Peyer's patch (tissue), 4 donors: ENCODE measurements around the gene ABL1. TPM values are rescaled to one million over a fixed set of nuclear protein-coding genes. Genes with fewer than 3 reads are reported as not detected.

ENCODE experiments used
- DNase-seq, 3 donors: peaks; one replicate each; pipeline ENCODE4 v3.0.0-alpha.2; 2017 to 2019
- H3K27ac ChIP-seq, 4 donors: fragments of 200-600 bp; sonication (generic); one replicate each; pipeline ENCODE4 v1.5.1; 2016 to 2019
- H3K27me3 ChIP-seq, 2 donors: fragments of 200-600 bp; sonication (generic); one replicate each; pipeline ENCODE4 v1.5.1; 2019
- H3K36me3 ChIP-seq, 3 donors: fragments of 200-600 bp; sonication (generic); one replicate each; pipeline ENCODE4 v1.5.1; 2016 to 2019
- H3K4me1 ChIP-seq, 4 donors: fragments of 200-600 bp; sonication (generic); one replicate each; pipeline ENCODE4 v1.5.1; 2016 to 2019
- H3K4me3 ChIP-seq, 4 donors: fragments of 200-600 bp; sonication (generic); 1 replicate in 3 of 4; 2 replicates in 1 of 4; pipeline ENCODE4 v1.5.1; 2016 to 2019; ENCODE audit warnings: mild to moderate bottlenecking in 1 of 4
- H3K9me3 ChIP-seq, 4 donors: fragments of 200-600 bp; sonication (generic); one replicate each; pipeline ENCODE4 v1.5.1; 2016 to 2019; ENCODE audit warnings: mild to moderate bottlenecking in 1 of 4
- CTCF ChIP-seq, 6 experiments: fragments of 450-650 bp in 4 of 6; fragments of 200-600 bp in 2 of 6; sonication (generic) in 1 of 6; IDR thresholded peaks; one replicate each; pipeline ENCODE4 v1.5.1; 2017 to 2019; ENCODE audit warnings: antibody characterized with exemption in 6 of 6, mild to moderate bottlenecking in 3 of 6, moderate library complexity in 1 of 6
- POLR2A ChIP-seq, 2 donors: fragments of 450-650 bp; IDR thresholded peaks; one replicate each; pipeline ENCODE4 v1.5.1; 2017; ENCODE audit warnings: antibody characterized with exemption in 2 of 2, mild to moderate bottlenecking in 2 of 2, moderate library complexity in 2 of 2
- total RNA-seq, 4 donors: library from RNA; depleted of rRNA; stranded (reverse); fragments of >200 nt; gene quantifications; one replicate each; pipeline ENCODE4 v1.1.0, GENCODE V29; 2016

The ABL1 gene
- total RNA-seq, 4 donors from 2014 or later: 43.6 to 85.8 (median 67.4) TPM

GRCh38 chr9:130927338-130927737 lies 92.3 kb downstream of the ABL1 start:
- Histone ChIP-seq H3K4me1 (no peaks in the 10 kb centered on the region), H3K36me3 (no peaks in the 10 kb centered on the region), H3K4me3 (no peak overlapping the region), H3K9me3 (no peaks in the 10 kb centered on the region), H3K27me3 (peaks cover 0 to 1% of the 10 kb centered on the region in 2 donors), H3K27ac (no peak overlapping the region)
- TF ChIP-seq CTCF (IDR thresholded peaks at IDR 0.05): no peak
- no peak for TF ChIP-seq POLR2A (IDR thresholded peaks at IDR 0.05)
- no peak for DNase-seq

GRCh38 chr9:130927995-130928900 lies 93.2 kb downstream of the ABL1 start:
- no peak overlapping the region for H3K4me3 ChIP-seq
- H3K9me3 ChIP-seq: no peaks in the 10 kb centered on the region
- H3K36me3 ChIP-seq: no peaks in the 10 kb centered on the region
- no peak overlapping the region for H3K27ac ChIP-seq
- TF ChIP-seq POLR2A (IDR thresholded peaks at IDR 0.05): no peak
- TF ChIP-seq CTCF (IDR thresholded peaks at IDR 0.05): no peak
- peaks cover 0 to 5% (median 0%) of the 10 kb centered on the region in 4 donors for H3K4me1 ChIP-seq
- DNase-seq: peak in 1 of 3 donors; percentile 67
- H3K27me3 ChIP-seq: peaks cover 0 to 7% of the 10 kb centered on the region in 2 donors

- Histone ChIP-seq H3K27ac (no peak overlapping the region), H3K9me3 (no peaks in the 10 kb centered on the region), H3K36me3 (no peaks in the 10 kb centered on the region), H3K27me3 (peaks cover 0 to 14% of the 10 kb centered on the region in 2 donors), H3K4me3 (no peak overlapping the region), H3K4me1 (peaks cover 0 to 7% (median 0%) of the 10 kb centered on the region in 4 donors)
- TF ChIP-seq CTCF (IDR thresholded peaks at IDR 0.05): no peak
- TF ChIP-seq POLR2A (IDR thresholded peaks at IDR 0.05): no peak
- no peak for DNase-seq
Measured at GRCh38 chr9:130929571-130930038, 94.6 kb downstream of the ABL1 start.

- Histone ChIP-seq H3K4me3 (no peak overlapping the region), H3K27me3 (peaks cover 0 to 16% of the 10 kb centered on the region in 2 donors), H3K36me3 (no peaks in the 10 kb centered on the region), H3K27ac (no peak overlapping the region), H3K9me3 (no peaks in the 10 kb centered on the region), H3K4me1 (peaks cover 0 to 8% (median 0%) of the 10 kb centered on the region in 4 donors)
- TF ChIP-seq CTCF (IDR thresholded peaks at IDR 0.05) (no peak), POLR2A (IDR thresholded peaks at IDR 0.05) (no peak)
- DNase-seq: no peak
Measured at GRCh38 chr9:130930132-130930803, 95.2 kb downstream of the ABL1 start.

GRCh38 chr9:130930804-130931349 lies 95.8 kb downstream of the ABL1 start:
- H3K27ac ChIP-seq: no peak overlapping the region
- peaks cover 0 to 16% of the 10 kb centered on the region in 2 donors for H3K27me3 ChIP-seq
- DNase-seq: no peak
- no peaks in the 10 kb centered on the region for H3K36me3 ChIP-seq
- no peak overlapping the region for H3K4me3 ChIP-seq
- H3K4me1 ChIP-seq: peaks cover 0 to 11% (median 0%) of the 10 kb centered on the region in 4 donors
- TF ChIP-seq POLR2A (IDR thresholded peaks at IDR 0.05) (no peak), CTCF (IDR thresholded peaks at IDR 0.05) (no peak)
- no peaks in the 10 kb centered on the region for H3K9me3 ChIP-seq
